Measurements from ENCODE around the gene PGLYRP2.

PGLYRP2 gene

DNA sequence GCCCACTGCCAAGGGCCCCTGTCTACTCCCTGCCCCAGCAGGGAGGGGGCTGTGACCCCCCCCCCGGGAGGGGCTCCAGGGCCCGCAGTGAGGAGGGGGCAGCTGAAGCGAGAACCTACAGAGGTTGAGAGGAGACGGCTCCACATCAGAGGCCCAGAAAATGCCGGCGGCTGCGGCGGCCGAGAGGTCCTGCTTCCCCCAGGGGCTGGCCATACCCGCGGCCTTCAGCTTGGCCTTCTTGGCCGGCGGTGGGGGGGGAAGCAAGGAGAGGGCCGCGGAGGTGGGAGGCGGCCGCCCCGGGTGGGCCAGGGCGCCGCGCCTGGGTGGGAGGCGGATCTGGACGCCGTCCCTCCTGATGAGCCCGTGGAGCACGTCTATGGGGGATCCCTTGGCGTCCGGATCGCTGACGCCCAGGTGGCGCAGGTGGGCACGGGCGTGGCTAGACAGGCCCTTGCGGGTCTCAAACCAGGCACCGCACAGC, 51.3 kb downstream of the PGLYRP2 start:
- no peak for DNase-seq

DNA sequence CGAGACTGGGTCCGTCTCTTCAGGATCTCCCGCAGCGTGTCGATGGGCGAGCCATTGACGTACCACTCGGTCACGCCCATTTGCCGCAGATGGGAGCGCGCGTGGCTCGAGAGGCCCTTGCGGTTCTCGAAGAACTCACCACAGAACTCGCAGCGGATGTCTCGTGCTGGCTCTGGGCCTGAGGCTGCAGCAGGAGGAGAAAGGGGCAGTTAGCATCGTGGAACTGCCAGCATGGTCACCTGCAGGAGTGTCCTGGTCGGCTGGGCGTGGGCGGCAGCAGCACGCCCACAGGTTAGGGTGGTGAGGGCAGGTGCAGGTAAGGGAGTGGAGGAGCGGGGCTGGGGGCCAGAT, 52.0 kb downstream of the PGLYRP2 start:
- DNase-seq = no peak

DNA sequence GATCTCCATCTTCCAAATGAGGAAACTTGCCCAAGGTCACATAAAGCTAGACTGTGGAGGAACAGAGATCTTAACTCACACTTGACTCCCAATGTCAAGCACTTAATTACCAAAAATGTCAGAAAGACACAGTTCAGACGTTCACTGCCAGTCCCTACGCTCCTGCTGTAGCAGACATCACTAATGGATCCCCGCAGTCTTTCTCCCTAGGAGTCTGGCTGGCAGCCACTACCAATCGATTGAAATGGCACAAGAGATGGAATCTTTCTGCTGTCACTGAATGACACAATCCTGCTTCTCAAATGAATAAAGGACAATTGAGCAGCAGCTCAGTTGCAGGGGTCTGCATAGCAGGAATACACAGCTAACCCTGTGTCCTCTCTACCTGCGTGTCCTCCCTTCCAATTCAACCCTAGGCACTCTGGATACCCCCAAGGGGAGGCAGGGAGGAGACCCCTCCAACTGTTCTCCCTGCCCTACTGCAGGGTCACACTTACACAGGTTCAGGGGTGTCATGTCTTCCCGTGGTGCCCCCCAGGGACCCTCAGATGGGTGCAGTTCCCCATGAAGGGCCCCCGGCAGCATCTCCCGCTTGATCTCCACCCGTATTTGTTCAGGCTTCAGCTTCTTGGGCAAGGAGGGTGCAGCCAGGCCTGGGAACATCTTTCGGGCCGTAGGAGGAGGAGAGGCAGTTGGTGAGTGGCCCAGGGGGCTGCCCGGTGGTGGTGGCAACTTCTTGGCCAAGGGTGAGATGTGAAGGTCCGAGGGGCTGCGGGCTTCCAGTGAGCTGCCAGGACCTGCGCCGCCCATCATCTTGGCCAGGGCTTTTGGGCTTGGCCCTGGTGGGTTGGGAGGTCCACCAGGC, 52.6 kb downstream of the PGLYRP2 start:
- DNase-seq = no peak

DNA sequence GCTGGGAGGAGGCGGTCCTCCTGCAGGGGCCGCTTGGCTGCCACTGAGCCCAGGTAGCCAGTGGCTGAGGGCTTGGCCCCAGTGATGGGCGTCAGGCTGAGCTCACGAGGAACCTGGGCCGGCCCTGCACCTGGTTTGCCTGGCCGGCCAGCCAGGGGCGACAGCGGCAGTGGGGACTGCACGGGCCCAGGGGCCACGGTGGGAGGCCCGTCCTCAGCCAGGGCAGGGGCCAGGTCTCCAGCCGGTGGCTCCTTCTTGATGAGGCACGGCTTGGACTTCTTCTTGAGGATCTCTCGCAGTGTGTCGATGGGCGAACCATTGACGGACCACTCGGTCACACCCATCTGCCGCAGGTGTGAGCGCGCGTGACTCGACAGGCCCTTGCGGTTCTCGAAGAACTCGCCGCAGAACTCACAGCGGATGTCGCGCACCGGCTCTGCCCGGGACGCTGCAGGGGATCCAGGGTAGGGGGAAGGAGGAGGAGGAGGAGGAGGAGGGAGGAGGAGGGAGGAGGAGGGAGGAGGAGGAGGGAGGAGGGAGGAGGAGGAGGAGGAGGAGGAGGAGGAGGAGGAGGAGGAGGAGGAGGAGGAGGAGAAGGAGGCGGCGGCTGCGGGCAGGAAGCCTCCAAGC, 53.9 kb downstream of the PGLYRP2 start:
- DNase-seq = no peak

DNA sequence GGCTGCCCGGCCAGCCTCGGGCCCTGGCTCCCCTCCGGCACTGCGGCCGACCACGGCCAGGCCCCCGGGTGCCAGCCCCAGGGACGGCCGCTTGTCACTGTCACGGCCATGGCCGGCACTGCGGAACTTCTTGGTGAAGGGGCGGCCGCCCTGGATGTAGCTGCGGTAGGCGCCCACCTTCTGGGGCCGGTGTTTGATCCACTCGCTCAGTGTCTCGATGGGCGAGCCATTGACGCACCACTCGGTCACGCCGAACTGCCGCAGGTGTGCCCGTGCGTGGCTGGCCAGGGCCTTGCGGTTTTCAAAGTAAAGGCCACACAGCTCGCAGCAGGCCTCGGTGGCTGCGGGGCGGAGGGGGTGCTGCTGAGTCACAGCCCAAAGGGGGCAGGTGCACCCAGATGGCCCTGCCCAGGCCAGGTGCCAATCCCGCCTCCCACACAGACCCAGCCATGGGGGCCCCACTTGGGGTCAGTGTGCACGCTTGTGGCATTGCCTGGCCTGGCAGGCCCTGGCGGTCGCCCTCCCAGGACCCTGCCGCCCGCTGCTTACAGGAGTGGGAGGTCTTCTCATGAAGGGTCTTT, 54.5 kb downstream of the PGLYRP2 start:
- no peak for DNase-seq

DNA sequence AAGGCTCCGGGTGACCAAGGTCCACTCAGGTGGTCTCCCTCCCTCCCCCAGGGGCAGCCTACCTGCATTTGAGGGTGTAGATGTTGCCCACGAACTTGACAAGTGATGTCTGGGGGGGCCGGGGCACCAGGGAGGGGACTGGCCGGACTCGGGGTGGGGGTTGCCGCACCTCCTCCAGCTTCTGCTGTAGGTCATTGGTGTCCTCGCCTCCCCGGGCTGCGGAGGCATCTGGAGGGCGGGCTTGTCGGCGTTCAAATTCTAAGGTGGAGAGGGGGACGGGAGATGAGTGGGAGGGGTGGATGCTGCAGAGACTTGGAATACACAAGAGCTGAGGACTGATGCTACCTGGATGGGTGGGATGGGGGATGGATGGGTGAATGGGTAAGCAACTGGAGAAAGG, 55.2 kb downstream of the PGLYRP2 start:
- no peak for DNase-seq

DNA sequence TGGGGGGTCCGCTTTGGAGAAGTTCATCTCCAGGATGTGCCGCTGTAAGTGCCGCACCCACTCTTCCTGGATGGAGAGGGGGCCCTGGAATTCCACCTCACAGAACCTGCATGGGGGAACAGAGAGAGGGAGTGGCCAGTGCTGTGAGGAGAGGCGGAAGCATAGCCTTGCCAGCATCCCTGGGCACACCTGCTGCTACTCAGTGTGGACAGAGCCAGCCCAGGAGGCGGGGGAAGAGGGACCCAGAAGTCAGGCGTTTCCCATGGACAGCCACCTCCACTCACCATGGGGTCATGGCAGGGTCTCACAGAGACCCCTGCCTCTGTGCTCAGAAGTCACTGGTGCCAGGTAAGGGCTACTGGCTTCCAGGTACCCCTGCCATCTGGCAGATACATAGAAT, 56.2 kb downstream of the PGLYRP2 start:
- DNase-seq = no peak

DNA sequence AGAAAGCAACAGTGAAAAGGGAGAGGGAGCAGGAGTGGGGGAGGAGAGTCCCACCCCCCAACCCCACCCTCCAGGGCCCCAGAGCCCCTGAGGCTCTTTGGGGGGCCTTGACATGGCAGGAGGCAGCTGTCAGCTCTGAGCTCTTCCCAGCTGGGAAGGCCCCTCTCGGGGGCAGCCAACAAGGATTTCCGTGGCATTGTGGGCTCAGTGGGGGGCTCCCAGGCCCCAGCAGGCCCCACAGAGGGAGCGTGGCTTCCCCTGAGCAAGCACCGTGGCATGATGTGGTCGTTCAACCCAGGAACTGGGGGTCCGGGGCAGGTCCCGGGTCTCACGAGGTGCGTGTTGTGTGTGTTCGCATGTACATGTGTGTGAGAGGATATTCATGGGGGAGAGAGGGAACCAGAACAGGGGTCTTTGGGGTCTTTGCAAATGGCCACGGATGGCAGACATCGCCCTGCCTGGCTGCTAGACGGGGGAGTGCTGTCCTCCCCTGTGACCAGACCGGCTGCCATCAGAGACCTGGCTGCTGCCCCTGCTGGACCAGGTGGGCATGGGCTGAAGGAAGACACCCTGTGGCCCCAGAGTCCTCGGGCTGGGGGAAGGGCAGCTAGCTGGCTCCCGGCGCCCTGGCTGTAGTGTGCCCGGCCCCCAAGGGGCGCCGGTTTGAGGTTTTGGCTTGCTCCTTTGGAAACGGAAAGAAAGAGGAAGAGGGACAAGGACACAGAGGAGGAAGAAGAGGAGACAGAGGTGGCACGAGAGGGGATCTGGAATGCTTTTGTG, 56.8 kb downstream of the PGLYRP2 start:
- DNase-seq = no peak

DNA sequence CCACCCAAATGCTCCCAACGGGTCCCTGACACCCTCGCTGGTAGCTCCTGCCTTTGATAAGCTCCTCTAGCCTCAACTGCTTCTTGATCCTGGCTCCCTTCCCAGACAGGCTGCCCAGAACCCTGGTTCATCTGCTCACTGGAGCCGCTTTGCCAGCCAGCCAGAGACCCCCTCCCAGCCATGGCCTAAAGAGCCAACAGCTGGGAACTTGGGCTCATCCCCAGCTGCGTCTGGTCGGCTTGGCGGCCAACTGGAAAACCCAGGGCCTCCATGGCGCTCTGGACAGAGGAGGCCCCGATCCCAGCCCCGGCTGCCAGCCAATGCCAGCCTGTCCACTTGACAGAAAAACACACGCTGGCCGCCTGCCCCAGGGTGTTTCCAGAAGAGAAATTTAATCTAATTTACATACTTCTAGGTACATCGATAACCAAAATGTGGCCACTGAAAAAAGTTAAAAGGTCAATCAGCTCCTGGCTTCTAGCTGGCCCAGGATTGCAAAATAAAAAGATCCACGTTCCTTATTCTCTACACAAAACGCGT, 57.5 kb downstream of the PGLYRP2 start:
- DNase-seq = peak in 55 of 58 donors; percentile 5 to 89 (median 74)

DNA sequence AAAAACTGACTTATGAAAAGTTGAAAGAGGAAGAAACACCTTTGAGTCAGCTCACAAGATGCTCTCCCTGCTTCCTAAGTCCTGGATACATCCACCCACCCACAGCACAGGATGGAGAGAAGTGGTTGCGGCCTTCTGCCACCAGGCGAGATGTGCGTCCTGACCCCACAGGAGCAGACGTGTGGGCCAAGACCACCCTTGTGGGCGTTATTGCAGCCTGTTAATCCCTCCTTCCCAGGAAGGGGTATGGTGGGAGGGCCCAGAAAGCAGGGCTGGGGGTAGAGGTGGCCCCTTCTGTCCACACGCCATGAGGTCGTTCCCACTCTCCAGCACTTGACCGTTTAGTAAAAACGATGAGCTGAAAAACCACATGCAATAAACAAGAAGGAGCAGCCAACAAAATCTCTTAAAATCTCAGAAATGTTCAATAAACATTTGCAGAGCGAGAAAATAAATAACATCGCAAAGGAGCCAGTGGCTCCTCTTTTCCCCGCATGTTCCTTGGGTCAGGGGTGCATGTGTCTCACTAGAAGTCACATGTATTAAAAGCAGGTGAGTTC, 58.1 kb downstream of the PGLYRP2 start:
- no peak for DNase-seq

DNA sequence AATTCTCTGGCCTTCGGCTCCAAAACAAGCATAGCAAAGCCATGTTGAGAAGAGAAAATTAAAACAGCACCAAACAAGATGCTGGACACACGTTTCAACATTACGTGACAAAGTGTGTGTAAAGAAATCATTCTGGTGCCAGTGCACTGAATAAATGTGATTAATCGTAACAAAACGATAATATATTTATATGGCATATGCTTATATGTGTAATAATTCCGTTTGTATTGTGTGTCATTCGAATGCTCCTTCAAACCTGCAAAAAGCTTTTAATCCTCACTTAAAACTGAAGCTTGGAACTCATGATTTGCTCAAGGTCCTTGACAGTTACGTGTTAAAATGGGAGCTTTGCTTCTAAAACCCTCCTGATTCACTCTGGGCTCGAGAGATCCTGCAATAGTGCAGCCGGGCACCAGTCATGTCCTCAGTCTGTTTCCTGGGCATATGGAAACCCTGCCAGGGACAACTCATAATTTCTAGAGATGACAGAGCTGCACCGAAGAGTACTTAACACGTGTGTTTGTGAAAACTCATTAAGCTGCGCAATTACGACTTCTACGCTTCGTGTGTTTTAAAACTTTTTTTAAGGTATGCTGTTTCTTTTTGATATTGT, 59.8 kb downstream of the PGLYRP2 start:
- DNase-seq = no peak
